H1 (cell line): ENCODE data around the gene GYPA.
"Not testable (repeated sequence)": the region's sequence is repeated elsewhere in the genome, so short reads cannot be mapped to it uniquely, and the experiment has no call there.

Experiments used
- CTCF ChIP-seq, 3 experiments: IDR thresholded peaks; 1 replicate in 2 of 3; 2 replicates in 1 of 3; pipeline versions ENCODE4 v1.5.1 to v1.6.1; 2011; ENCODE audit warnings: low read length in 3 of 3, mild to moderate bottlenecking in 3 of 3, inconsistent platforms in 2 of 3, low read depth in 1 of 3, moderate library complexity in 1 of 3; ENCODE audit not compliant: insufficient read depth in 1 of 3; ENCODE audit errors: control extremely low read depth in 1 of 3
- MAX ChIP-seq: IDR thresholded peaks from 2 replicates; pipeline ENCODE4 v1.6.1; 2012; ENCODE audit warnings: inconsistent platforms
- RFX5 ChIP-seq: IDR thresholded peaks from 2 replicates; pipeline ENCODE4 v1.6.1; 2011; ENCODE audit warnings: low read depth, low read length, improper control_type of control experiment, borderline replicate concordance

GRCh38 chr4:144123269-144123668 is 17.2 kb downstream of the GYPA start:
- TF ChIP-seq CTCF (IDR thresholded peaks at IDR 0.05; ENCODE audit: control extremely low read depth in 1 of 3, insufficient read depth in 1 of 3, low read depth in 1 of 3, low read length in 3 of 3); MAX; RFX5: not testable (repeated sequence)
